B cell (primary cell): Measurements from ENCODE around the gene ARSA. TPM values are rescaled to one million over a fixed set of nuclear protein-coding genes. Genes with fewer than 3 reads are reported as not detected.

ENCODE experiments used
- ATAC-seq: fragments of 200-7000 bp; cut with Tn5 transposase; one replicate; pipeline ENCODE4 v1.10.0; 2021; ENCODE audit warnings: low read depth, mild to moderate bottlenecking, moderate number of reproducible peaks, moderate library complexity
- CTCF ChIA-PET: fragments of 350-600 bp; sonication (Branson Sonifier 250); formaldehyde crosslinking; loops from one replicate; lab custom pipeline; 2021; ENCODE audit warnings: antibody characterized with exemption, inconsistent platforms; lab: Charles Lee
- POLR2A ChIA-PET: fragments of 350-600 bp; sonication (Branson Sonifier 250); formaldehyde crosslinking; loops from one replicate; lab custom pipeline; 2021; ENCODE audit warnings: antibody characterized with exemption; lab: Charles Lee
- DNase-seq: peaks from one replicate; pipeline ENCODE4 v3.0.0; 2013
- H2AFZ ChIP-seq: 2 replicates; pipeline ENCODE4 v1.6.1; 2012; ENCODE audit warnings: mild to moderate bottlenecking, low read depth, low read length; ENCODE audit not compliant: insufficient read depth, poor library complexity, severe bottlenecking
- H3K27ac ChIP-seq, 2 donors: 1 replicate in 1 of 2; 2 replicates in 1 of 2; pipeline ENCODE4 v1.5.1; 2012 to 2013; ENCODE audit warnings: low read length in 2 of 2, mild to moderate bottlenecking in 2 of 2, moderate library complexity in 1 of 2
- H3K27me3 ChIP-seq, 4 experiments: fragments of 200-600 bp in 1 of 4; sonication (generic) in 1 of 4; replicated peaks in 1 of 4; 1 replicate in 2 of 4; 2 replicates in 2 of 4; pipeline versions ENCODE4 v1.6.1 to v1.7.0; 2013 to 2016; ENCODE audit warnings: low read length in 3 of 4, mild to moderate bottlenecking in 2 of 4, mixed read lengths in 1 of 4, moderate library complexity in 1 of 4; ENCODE audit not compliant: insufficient read depth in 4 of 4, control insufficient read depth in 3 of 4; ENCODE audit errors: control extremely low read depth in 1 of 4
- H3K36me3 ChIP-seq, 2 experiments: replicated peaks in 1 of 2; 1 replicate in 1 of 2; 2 replicates in 1 of 2; pipeline versions ENCODE4 v1.6.1 to v1.7.1; 2013; ENCODE audit warnings: low read length in 1 of 2; ENCODE audit not compliant: insufficient read depth in 2 of 2, control insufficient read depth in 1 of 2; ENCODE audit errors: control extremely low read depth in 1 of 2, extremely low read depth in 1 of 2
- H3K4me1 ChIP-seq, 2 donors: fragments of 200-600 bp in 1 of 2; sonication (generic) in 1 of 2; 1 replicate in 1 of 2; 2 replicates in 1 of 2; pipeline versions ENCODE4 v1.5.1 to v1.6.1; 2013 to 2017; ENCODE audit warnings: low read length in 2 of 2; ENCODE audit not compliant: control insufficient read depth in 2 of 2, insufficient read depth in 2 of 2
- H3K4me2 ChIP-seq: replicated peaks from 2 replicates; pipeline ENCODE3; 2012; ENCODE audit warnings: mild to moderate bottlenecking, low read depth, low read length; ENCODE audit not compliant: poor library complexity, severe bottlenecking
- H3K4me3 ChIP-seq, 5 experiments: fragments of 200-600 bp in 1 of 5; sonication (generic) in 1 of 5; 1 replicate in 3 of 5; 2 replicates in 2 of 5; pipeline versions ENCODE4 v1.5.1 to v1.7.0; 2011 to 2016; ENCODE audit warnings: low read length in 4 of 5, mild to moderate bottlenecking in 4 of 5, low read depth in 2 of 5, control low read depth in 1 of 5, moderate library complexity in 1 of 5; ENCODE audit not compliant: insufficient read depth in 1 of 5; ENCODE audit errors: control extremely low read depth in 1 of 5, extremely low read depth in 1 of 5
- H3K79me2 ChIP-seq: fragments of 200-600 bp; sonication (generic); one replicate; pipeline ENCODE4 v1.6.0; 2016; ENCODE audit warnings: low read length; ENCODE audit not compliant: control insufficient read depth, insufficient read depth
- H3K9ac ChIP-seq: fragments of 200-600 bp; sonication (generic); 2 replicates; pipeline ENCODE4 v1.6.1; 2017; ENCODE audit warnings: mild to moderate bottlenecking, low read length, moderate library complexity
- H3K9me3 ChIP-seq, 3 donors: one replicate each; pipeline versions ENCODE4 v1.6.1 to v1.7.1; 2013; ENCODE audit warnings: low read length in 2 of 3; ENCODE audit not compliant: control insufficient read depth in 2 of 3, insufficient read depth in 1 of 3; ENCODE audit errors: control extremely low read depth in 1 of 3
- H4K20me1 ChIP-seq: 2 replicates; pipeline ENCODE4 v1.6.0; 2012; ENCODE audit warnings: mild to moderate bottlenecking, low read length; ENCODE audit not compliant: insufficient read depth, control insufficient read depth, poor library complexity, severe bottlenecking
- H3K27ac Mint-ChIP-seq: one replicate; pipeline ENCODE4 v1.8.0; 2021; ENCODE audit warnings: mixed read lengths
- H3K27me3 Mint-ChIP-seq: one replicate; pipeline ENCODE4 v1.8.0; 2021; ENCODE audit warnings: mixed read lengths
- H3K4me1 Mint-ChIP-seq: one replicate; pipeline ENCODE4 v1.8.0; 2021; ENCODE audit warnings: mixed read lengths
- H3K4me3 Mint-ChIP-seq: one replicate; pipeline ENCODE4 v1.8.0; 2021; ENCODE audit warnings: mixed read lengths
- H3K9me3 Mint-ChIP-seq: one replicate; pipeline ENCODE4 v1.8.0; 2022; ENCODE audit warnings: mixed read lengths; ENCODE audit not compliant: insufficient read depth
- EZH2 ChIP-seq: IDR thresholded peaks from 2 replicates; pipeline ENCODE4 v1.6.1; 2012; ENCODE audit warnings: borderline replicate concordance, low read depth, mild to moderate bottlenecking, moderate library complexity, low read length; ENCODE audit not compliant: insufficient read depth, poor library complexity, severe bottlenecking
- WGBS: methylation state at CpG from one replicate; pipeline ENCODE4 v1.1.5; 2013; ENCODE audit warnings: missing lambda C conversion rate; ENCODE audit not compliant: insufficient coverage; 5-methylcytosine and 5-hydroxymethylcytosine counted together
- intact Hi-C: fragments of 100-400 bp; cut with micrococcal nuclease; formaldehyde crosslinking; loops from one replicate; pipeline ENCODE4 v1.10.0; 2022
- polyA plus RNA-seq: library from polyadenylated mRNA; depleted of rRNA; stranded (reverse); fragments of >200 nt; gene quantifications from 2 replicates; pipeline ENCODE4 v1.2.3, GENCODE V29; 2012
- total RNA-seq, 2 donors: library from RNA; stranded (reverse); fragments of 120-200 nt in 1 of 2; gene quantifications; 1 replicate in 1 of 2; 2 replicates in 1 of 2; pipeline versions ENCODE4 v1.2.3 to v1.2.4, GENCODE V29; 2013 to 2022
- TF ChIP-seq, protein P1 (sequence below): fragments of 200-600 bp; IDR thresholded peaks from one replicate; pipeline ENCODE4 v1.8.0; 2022; ENCODE audit warnings: antibody characterized with exemption, mild to moderate bottlenecking

The ARSA gene
- total and polyA plus RNA-seq, 2 donors (not counting 1 experiment from before 2014, with no cell fraction given), result 82.0 to 128 TPM

GRCh38 chr22:50587407-50587806, 40.5 kb downstream of the ARSA start:
- no peak overlapping the region for H3K4me3 Mint-ChIP-seq
- H2AFZ ChIP-seq, result no peak overlapping the region
- no peak overlapping the region for H3K4me2 ChIP-seq
- ChIA-PET POLR2A (interaction anchor here (0.6 kb wide), 1 partner anchor 735 kb away, joined by 5 read pairs; no protein-coding TSS in a partner anchor), CTCF (interaction anchor here (1.0 kb wide), 1 partner anchor 62 kb away, joined by 5 read pairs; the partner anchor contains the start of gene SCO2)
- H3K9me3 Mint-ChIP-seq, result no peaks in the 10 kb centered on the region
- TF ChIP-seq EZH2, result no peak
- TF ChIP-seq, protein P1, sequence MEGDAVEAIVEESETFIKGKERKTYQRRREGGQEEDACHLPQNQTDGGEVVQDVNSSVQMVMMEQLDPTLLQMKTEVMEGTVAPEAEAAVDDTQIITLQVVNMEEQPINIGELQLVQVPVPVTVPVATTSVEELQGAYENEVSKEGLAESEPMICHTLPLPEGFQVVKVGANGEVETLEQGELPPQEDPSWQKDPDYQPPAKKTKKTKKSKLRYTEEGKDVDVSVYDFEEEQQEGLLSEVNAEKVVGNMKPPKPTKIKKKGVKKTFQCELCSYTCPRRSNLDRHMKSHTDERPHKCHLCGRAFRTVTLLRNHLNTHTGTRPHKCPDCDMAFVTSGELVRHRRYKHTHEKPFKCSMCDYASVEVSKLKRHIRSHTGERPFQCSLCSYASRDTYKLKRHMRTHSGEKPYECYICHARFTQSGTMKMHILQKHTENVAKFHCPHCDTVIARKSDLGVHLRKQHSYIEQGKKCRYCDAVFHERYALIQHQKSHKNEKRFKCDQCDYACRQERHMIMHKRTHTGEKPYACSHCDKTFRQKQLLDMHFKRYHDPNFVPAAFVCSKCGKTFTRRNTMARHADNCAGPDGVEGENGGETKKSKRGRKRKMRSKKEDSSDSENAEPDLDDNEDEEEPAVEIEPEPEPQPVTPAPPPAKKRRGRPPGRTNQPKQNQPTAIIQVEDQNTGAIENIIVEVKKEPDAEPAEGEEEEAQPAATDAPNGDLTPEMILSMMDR, result no peak
- no peak for DNase-seq
- no peak overlapping the region for H3K9ac ChIP-seq
- no peaks in the 10 kb centered on the region for H4K20me1 ChIP-seq
- no peak overlapping the region for H3K4me3 ChIP-seq
- no peaks in the 10 kb centered on the region for H3K79me2 ChIP-seq
- H3K4me1 Mint-ChIP-seq, result peaks cover 7% of the 10 kb centered on the region
- intact Hi-C loops, result no loop called here
- no peak for ATAC-seq
- no peak overlapping the region for H3K27ac Mint-ChIP-seq
- H3K27me3 Mint-ChIP-seq, result no peaks in the 10 kb centered on the region
- no peak overlapping the region for H3K27ac ChIP-seq
- H3K4me1 ChIP-seq, result peaks cover 5 to 7% of the 10 kb centered on the region in 2 donors
- H3K9me3 ChIP-seq, result no peaks in the 10 kb centered on the region
- no peaks in the 10 kb centered on the region for H3K27me3 ChIP-seq
- no peaks in the 10 kb centered on the region for H3K36me3 ChIP-seq
- WGBS, result 98% methylated on average over 4 of the region's 5 CpGs

- Mint-ChIP-seq H3K4me1 (peaks cover 13% of the 10 kb centered on the region), H3K9me3 (no peaks in the 10 kb centered on the region), H3K27ac (no peak overlapping the region), H3K4me3 (no peak overlapping the region), H3K27me3 (no peaks in the 10 kb centered on the region)
- intact Hi-C loops, result no loop called here
- Histone ChIP-seq H3K27me3 (no peaks in the 10 kb centered on the region), H3K36me3 (no peaks in the 10 kb centered on the region), H2AFZ (no peak overlapping the region), H3K4me2 (no peak overlapping the region), H3K4me1 (peaks cover 11 to 14% of the 10 kb centered on the region in 2 donors), H4K20me1 (peaks cover 8% of the 10 kb centered on the region), H3K9ac (no peak overlapping the region), H3K79me2 (peaks cover 7% of the 10 kb centered on the region), H3K27ac (no peak overlapping the region), H3K4me3 (no peak overlapping the region), H3K9me3 (no peaks in the 10 kb centered on the region)
- ATAC-seq, result no peak
- CTCF ChIA-PET, result interaction anchor here (0.9 kb wide), 1 partner anchor 35 kb away, joined by 3 read pairs; no protein-coding TSS in a partner anchor
- POLR2A ChIA-PET, result no interaction called here
- TF ChIP-seq EZH2, result no peak
- TF ChIP-seq, protein P1, result no peak
- WGBS, result 86% methylated on average over 5 of the region's 5 CpGs
- no peak for DNase-seq
Measured at GRCh38 chr22:50586416-50586815, 41.5 kb downstream of the ARSA start.
